OCI-LY3 (cell line): ENCODE data around the gene C10orf105.

ENCODE experiments used
- CTCF ChIP-seq: fragments of 200-600, 300-600 bp; sonication (generic); IDR thresholded peaks from 2 replicates; pipeline ENCODE4 v1.5.1; 2014; ENCODE audit warnings: antibody characterized with exemption, low read length, low read depth
- EZH2phosphoT487 ChIP-seq: fragments of 200-600 bp; shearing (Covaris generic); IDR thresholded peaks from 2 replicates; pipeline ENCODE4 v1.6.1; 2018; ENCODE audit warnings: antibody characterized with exemption, mixed run types, low read depth

GRCh38 chr10:71693377-71693776 lies 26.2 kb downstream of the C10orf105 start:
- TF ChIP-seq CTCF (no peak), EZH2phosphoT487 (no peak)
